Left forelimb (tissue), 1 donor: ENCODE results near the gene MYLK4.

ENCODE experiments used
- DNase-seq: peaks from one replicate; pipeline ENCODE4 v3.0.0-alpha.2; 2018; ENCODE audit warnings: low spot score

MYLK4 gene

GRCh38 chr6:2658788-2659187 lies 91.9 kb downstream of the MYLK4 start:
- DNase-seq: no peak

GRCh38 chr6:2656460-2657079 lies 94.2 kb downstream of the MYLK4 start:
- no peak for DNase-seq

- DNase-seq: no peak
Observed at GRCh38 chr6:2655844-2656433, 94.8 kb downstream of the MYLK4 start.

GRCh38 chr6:2653369-2654032 lies 97.2 kb downstream of the MYLK4 start:
- DNase-seq: no peak

GRCh38 chr6:2652611-2653010 lies 98.1 kb downstream of the MYLK4 start:
- no peak for DNase-seq

GRCh38 chr6:2651961-2652360 lies 98.8 kb downstream of the MYLK4 start:
- no peak for DNase-seq

- DNase-seq: no peak
Observed at GRCh38 chr6:2651536-2651935, 99.2 kb downstream of the MYLK4 start.

GRCh38 chr6:2646346-2646745 lies 104.4 kb downstream of the MYLK4 start:
- no peak for DNase-seq

- no peak for DNase-seq
Observed at GRCh38 chr6:2643935-2644539, 106.7 kb downstream of the MYLK4 start.

GRCh38 chr6:2643130-2643529 lies 107.6 kb downstream of the MYLK4 start:
- DNase-seq: no peak

- DNase-seq: no peak
Observed at GRCh38 chr6:2641044-2641725, 109.5 kb downstream of the MYLK4 start.

GRCh38 chr6:2640551-2640950 lies 110.2 kb downstream of the MYLK4 start:
- no peak for DNase-seq

GRCh38 chr6:2639896-2640295 lies 110.8 kb downstream of the MYLK4 start:
- DNase-seq: no peak

GRCh38 chr6:2639167-2639566 lies 111.6 kb downstream of the MYLK4 start:
- DNase-seq: no peak

GRCh38 chr6:2636672-2637071 lies 114.0 kb downstream of the MYLK4 start:
- DNase-seq: no peak

GRCh38 chr6:2635911-2636310 lies 114.8 kb downstream of the MYLK4 start:
- DNase-seq: no peak

GRCh38 chr6:2634139-2634964 lies 116.4 kb downstream of the MYLK4 start:
- peak; percentile 93 for DNase-seq

GRCh38 chr6:2633736-2634135 lies 117.0 kb downstream of the MYLK4 start:
- no peak for DNase-seq

- DNase-seq: no peak
Observed at GRCh38 chr6:2632976-2633584, 117.6 kb downstream of the MYLK4 start.

- DNase-seq: no peak
Observed at GRCh38 chr6:2632368-2632767, 118.4 kb downstream of the MYLK4 start.

- no peak for DNase-seq
Observed at GRCh38 chr6:2630891-2631571, 119.7 kb downstream of the MYLK4 start.
